Calu3 (cell line): Measurements from ENCODE around the gene MYO18B. TPM values are rescaled to one million over a fixed set of nuclear protein-coding genes. Genes with fewer than 3 reads are reported as not detected.

Experiments
- BruUV-seq: library from RNA; stranded (reverse); fragments of 400-500 nt; replicated peaks from 2 replicates; lab custom pipeline; 2021; lab: Mats Ljungman, UMichigan
- CTCF ChIA-PET: fragments of 300-600 bp; sonication (Branson Sonifier 250); formaldehyde crosslinking; loops from one replicate; lab custom pipeline; 2022; ENCODE audit warnings: antibody characterized with exemption; lab: Charles Lee
- DNase-seq: peaks from one replicate; pipeline ENCODE4 v3.0.0; 2022
- H3K27ac Mint-ChIP-seq: one replicate; pipeline ENCODE4 v1.8.0; 2022; ENCODE audit warnings: mixed read lengths; ENCODE audit not compliant: unreplicated experiment
- H3K27me3 Mint-ChIP-seq: one replicate; pipeline ENCODE4 v1.8.0; 2022; ENCODE audit warnings: mixed read lengths; ENCODE audit not compliant: unreplicated experiment
- H3K36me3 Mint-ChIP-seq: one replicate; pipeline ENCODE4 v1.8.0; 2022; ENCODE audit warnings: mild to moderate bottlenecking, moderate library complexity, mixed read lengths; ENCODE audit not compliant: insufficient read depth, unreplicated experiment
- H3K4me1 Mint-ChIP-seq: one replicate; pipeline ENCODE4 v1.8.0; 2022; ENCODE audit warnings: mild to moderate bottlenecking, low read depth, mixed read lengths; ENCODE audit not compliant: unreplicated experiment
- H3K4me3 Mint-ChIP-seq: one replicate; pipeline ENCODE4 v1.8.0; 2022; ENCODE audit warnings: mild to moderate bottlenecking, low read depth, moderate library complexity, mixed read lengths; ENCODE audit not compliant: unreplicated experiment
- H3K9me3 Mint-ChIP-seq: one replicate; pipeline ENCODE4 v1.8.0; 2022; ENCODE audit warnings: low read depth, mixed read lengths; ENCODE audit not compliant: unreplicated experiment
- intact Hi-C: fragments of 100-400 bp; cut with micrococcal nuclease; formaldehyde crosslinking; loops from one replicate; pipeline ENCODE4 v1.10.0; 2022; ENCODE audit not compliant: unreplicated experiment
- total RNA-seq: library from RNA; stranded (reverse); gene quantifications from 2 replicates; pipeline ENCODE4 v1.2.3, GENCODE V29; 2022
- TF ChIP-seq, protein P1 (sequence below): fragments of 200-600 bp; IDR thresholded peaks from one replicate; pipeline ENCODE4 v1.8.0; 2022; ENCODE audit warnings: antibody characterized with exemption; ENCODE audit not compliant: unreplicated experiment

Gene MYO18B
- total RNA-seq, 1 experiment from 2014 or later: 0.59 TPM

DNA sequence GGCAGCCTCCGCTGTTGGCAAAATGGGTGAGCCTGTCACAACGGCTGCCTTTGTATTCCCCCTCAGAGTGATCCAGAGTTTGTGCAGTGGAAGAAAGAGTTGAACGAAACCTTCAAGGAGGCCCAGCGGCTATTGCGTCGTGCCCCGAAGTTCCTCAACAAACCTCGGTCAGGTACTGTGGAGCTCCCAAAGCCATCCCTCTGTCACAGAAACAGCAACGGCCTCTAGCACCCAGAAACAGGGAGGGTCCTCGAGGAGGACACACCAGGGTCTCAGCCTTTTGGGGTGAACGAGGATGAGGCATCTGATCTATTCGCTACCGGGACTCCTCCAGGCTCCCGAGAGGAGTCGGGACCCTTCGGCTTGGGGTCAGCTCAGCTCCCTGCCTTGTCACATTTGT is 19.8 kb upstream of the MYO18B start:
- H3K36me3 Mint-ChIP-seq: no peaks in the 10 kb centered on the region
- no peak overlapping the region for H3K4me3 Mint-ChIP-seq
- H3K4me1 Mint-ChIP-seq: peaks cover 8% of the 10 kb centered on the region
- no peak overlapping the region for H3K27ac Mint-ChIP-seq
- DNase-seq: no peak
- no peaks in the 10 kb centered on the region for H3K27me3 Mint-ChIP-seq
- TF ChIP-seq, protein P1, sequence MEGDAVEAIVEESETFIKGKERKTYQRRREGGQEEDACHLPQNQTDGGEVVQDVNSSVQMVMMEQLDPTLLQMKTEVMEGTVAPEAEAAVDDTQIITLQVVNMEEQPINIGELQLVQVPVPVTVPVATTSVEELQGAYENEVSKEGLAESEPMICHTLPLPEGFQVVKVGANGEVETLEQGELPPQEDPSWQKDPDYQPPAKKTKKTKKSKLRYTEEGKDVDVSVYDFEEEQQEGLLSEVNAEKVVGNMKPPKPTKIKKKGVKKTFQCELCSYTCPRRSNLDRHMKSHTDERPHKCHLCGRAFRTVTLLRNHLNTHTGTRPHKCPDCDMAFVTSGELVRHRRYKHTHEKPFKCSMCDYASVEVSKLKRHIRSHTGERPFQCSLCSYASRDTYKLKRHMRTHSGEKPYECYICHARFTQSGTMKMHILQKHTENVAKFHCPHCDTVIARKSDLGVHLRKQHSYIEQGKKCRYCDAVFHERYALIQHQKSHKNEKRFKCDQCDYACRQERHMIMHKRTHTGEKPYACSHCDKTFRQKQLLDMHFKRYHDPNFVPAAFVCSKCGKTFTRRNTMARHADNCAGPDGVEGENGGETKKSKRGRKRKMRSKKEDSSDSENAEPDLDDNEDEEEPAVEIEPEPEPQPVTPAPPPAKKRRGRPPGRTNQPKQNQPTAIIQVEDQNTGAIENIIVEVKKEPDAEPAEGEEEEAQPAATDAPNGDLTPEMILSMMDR: no peak
- H3K9me3 Mint-ChIP-seq: no peaks in the 10 kb centered on the region
- intact Hi-C loops: no loop called here
- BruUV-seq: no TSS peak
- CTCF ChIA-PET: no interaction called here

DNA sequence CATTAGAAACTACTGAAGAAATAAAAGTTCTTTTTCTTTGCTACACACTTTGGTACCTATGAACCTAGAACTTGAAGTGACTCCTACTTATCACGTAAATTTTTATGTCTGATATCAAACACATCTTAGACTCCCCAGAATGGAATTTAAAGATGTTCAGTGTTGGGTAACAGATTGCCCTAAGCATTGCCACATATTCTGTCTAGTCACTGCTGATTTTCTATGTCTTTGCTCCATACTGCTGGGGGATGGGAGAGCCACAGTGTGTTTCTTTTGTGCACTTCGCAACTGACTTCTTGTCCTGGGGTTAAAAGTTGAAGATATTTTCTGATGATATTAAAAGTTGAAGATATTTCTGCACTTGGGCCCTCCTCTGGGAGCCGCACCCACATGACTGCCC is 19.4 kb upstream of the MYO18B start:
- Mint-ChIP-seq H3K4me3 (no peak overlapping the region), H3K9me3 (no peaks in the 10 kb centered on the region), H3K4me1 (peaks cover 8% of the 10 kb centered on the region), H3K27ac (no peak overlapping the region), H3K36me3 (no peaks in the 10 kb centered on the region), H3K27me3 (no peaks in the 10 kb centered on the region)
- CTCF ChIA-PET: no interaction called here
- BruUV-seq: no TSS peak
- no peak for DNase-seq
- TF ChIP-seq, protein P1: no peak
- intact Hi-C loops: no loop called here

DNA sequence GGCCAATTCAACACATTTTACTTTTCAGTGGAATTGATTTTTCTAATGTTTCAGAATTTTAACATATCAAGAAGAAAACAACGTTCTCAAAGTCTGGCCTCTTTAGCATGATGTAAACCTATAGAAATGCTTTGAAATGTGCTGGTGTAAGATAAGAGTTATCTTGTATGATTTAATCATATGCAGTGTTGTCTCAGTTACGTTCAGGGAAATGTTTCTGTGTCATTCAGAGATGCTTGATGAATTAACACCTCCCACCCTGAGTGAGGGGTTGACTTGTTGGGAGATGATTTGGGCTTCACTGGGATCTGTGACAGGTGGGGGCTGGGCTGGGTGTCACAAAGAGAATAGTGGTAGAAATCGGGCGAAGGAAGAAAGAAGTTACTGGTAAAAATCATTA is 15.7 kb upstream of the MYO18B start:
- no peak for DNase-seq
- no peaks in the 10 kb centered on the region for H3K9me3 Mint-ChIP-seq
- H3K27me3 Mint-ChIP-seq: no peaks in the 10 kb centered on the region
- TF ChIP-seq, protein P1: no peak
- H3K36me3 Mint-ChIP-seq: no peaks in the 10 kb centered on the region
- H3K4me1 Mint-ChIP-seq: peaks cover 8% of the 10 kb centered on the region
- CTCF ChIA-PET: interaction anchor here (0.7 kb wide), 1 partner anchor 182 kb away, joined by 3 read pairs; no protein-coding TSS in a partner anchor
- no TSS peak for BruUV-seq
- no peak overlapping the region for H3K27ac Mint-ChIP-seq
- intact Hi-C loops: no loop called here
- H3K4me3 Mint-ChIP-seq: no peak overlapping the region

DNA sequence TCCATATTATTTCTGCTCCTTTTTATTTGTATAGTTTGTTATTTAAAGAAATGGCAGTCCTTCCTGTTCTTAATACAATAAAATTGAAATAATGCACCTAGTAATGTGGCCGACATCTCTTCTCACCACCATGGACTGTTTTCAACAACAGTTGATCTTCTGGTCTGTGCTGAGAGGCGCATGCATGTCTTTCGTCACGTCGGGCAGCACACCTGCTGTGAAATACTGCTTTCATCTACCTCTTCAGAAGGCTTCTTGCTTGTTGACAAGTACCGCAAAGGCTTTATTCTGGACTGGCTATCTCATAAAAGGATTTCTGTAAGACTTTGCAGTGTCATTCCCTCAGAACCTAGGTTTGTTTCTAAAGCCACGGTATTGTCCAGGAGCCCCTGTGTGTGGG is 13.9 kb upstream of the MYO18B start:
- no TSS peak for BruUV-seq

More for the DNA sequence above, 13.9 kb upstream of the MYO18B start:
- no peak for DNase-seq
- Mint-ChIP-seq H3K9me3 (no peaks in the 10 kb centered on the region), H3K27me3 (no peaks in the 10 kb centered on the region), H3K27ac (no peak overlapping the region), H3K4me3 (no peak overlapping the region), H3K4me1 (peaks cover 8% of the 10 kb centered on the region), H3K36me3 (no peaks in the 10 kb centered on the region)
- TF ChIP-seq, protein P1: no peak
- CTCF ChIA-PET: interaction anchor here (1.2 kb wide), 1 partner anchor 19 kb away, joined by 3 read pairs; no protein-coding TSS in a partner anchor
- intact Hi-C loops: no loop called here
